Measurements from ENCODE around the gene DUSP9. TPM values are rescaled to one million over a fixed set of nuclear protein-coding genes. Genes with fewer than 3 reads are reported as not detected.
"Not testable (repeated sequence)": the region's sequence is repeated elsewhere in the genome, so short reads cannot be mapped to it uniquely, and the experiment has no call there.

The DUSP9 gene
- total RNA-seq, 2 experiments from 2014 or later = 0.09 TPM; not detected in 1

DNA sequence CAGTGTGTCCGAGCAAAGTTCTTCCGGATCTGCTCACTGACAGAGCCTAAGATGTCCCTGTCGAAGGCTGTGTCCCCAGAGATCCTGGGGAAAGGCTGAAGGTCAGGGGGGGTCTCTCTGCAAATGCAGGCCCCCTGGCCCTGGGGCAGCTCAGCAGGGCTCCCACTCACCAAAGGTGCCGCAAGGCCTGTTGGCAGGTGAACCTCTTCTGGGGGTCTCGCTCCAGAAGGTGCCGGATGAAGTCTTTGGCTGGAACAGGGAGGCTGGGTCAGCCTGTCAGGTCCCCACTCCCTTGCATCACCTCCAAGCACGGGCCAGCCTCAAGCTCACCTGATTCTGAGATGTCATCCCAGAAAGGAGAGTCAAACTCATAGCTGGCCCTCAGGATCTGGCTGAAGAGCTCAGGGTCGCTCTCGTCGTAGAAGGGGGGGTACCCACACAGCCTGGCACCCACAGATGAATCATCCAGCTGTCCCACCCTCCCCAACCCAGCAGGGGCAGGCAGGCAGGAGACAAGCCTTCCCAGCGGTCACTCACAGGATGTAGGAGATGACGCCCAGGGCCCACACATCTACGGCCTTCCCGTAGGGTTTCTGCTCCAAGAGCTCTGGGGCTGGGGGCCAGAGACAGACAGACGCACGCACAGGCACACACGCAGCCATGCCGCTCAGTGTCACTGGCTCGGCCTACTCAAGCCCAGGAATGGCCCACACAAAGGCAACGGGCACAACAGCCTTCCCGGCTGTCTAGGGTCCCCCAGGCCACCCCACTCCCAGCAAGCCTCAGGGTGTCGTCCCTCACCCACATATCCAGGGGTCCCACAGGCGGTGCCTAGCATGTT, 24.0 kb downstream of the DUSP9 start:
- CTCF ChIA-PET = interaction anchor here (0.6 to 10.3 kb wide), 3 partner anchors 13 to 132 kb away, joined by 3 to 96 read pairs (median 6); no protein-coding TSS in a partner anchor
- peaks cover 5% of the 10 kb centered on the region for H3K4me1 Mint-ChIP-seq

DNA sequence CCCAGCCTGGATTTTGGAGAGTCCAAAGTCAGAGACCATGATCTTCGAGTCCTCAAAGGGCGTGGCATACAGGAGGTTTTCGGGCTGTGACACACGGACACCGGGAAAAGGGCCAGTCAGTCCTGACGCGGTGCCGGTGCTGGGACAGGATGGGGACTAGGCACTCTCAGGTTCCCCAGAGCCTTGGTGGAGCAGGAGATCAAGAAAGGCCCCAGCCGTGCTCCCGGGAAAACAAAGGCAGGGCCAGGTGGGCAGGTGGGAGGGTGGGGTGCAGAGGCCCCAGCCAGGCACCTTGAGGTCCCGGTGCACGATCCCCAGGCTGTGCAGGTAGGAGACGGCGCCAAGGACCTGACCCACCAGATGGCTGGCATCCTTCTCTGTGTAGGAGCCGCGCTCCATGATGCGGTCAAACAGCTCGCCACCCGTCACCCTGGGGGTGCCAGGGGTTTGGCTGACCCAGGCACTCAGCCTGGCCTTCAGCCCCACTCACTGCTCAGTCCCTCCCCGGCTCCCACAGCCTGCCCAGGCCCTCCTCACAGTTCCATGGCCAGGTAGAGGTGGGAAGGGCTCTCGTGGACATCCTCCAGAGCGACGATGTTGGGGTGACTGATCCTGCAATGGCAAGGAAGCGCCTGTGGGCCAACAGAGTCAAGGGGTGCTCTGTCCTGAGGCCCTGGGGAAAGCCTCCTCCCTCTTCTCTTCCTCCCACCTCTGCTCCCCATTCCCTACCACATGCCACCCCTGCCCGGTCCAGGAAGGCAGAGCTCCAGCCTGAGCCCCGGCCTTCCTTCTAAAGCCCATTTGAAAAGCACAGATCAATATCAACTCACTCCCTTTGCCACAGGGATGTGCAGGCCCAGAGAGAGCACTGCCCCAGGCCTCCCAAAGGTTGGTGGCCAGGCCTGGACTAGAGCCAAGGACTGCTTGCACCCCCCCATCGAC, 24.9 kb downstream of the DUSP9 start:
- no peak overlapping the region for H3K4me3 Mint-ChIP-seq
- peaks cover 5% of the 10 kb centered on the region for H3K4me1 Mint-ChIP-seq
- H3K27ac Mint-ChIP-seq = no peak overlapping the region
- peaks cover 27% of the 10 kb centered on the region for H3K27me3 Mint-ChIP-seq
- no peaks in the 10 kb centered on the region for H3K9me3 Mint-ChIP-seq (ENCODE audit: low read depth)
- no peak for DNase-seq
- no peaks in the 10 kb centered on the region for H3K36me3 Mint-ChIP-seq
- CTCF ChIA-PET = interaction anchor here (0.6 kb wide), 1 partner anchor 12 kb away, joined by 3 read pairs; no protein-coding TSS in a partner anchor
- ATAC-seq = no peak

More for the DNA sequence above, 24.0 kb downstream of the DUSP9 start:
- Mint-ChIP-seq H3K27ac (no peak overlapping the region), H3K27me3 (peaks cover 23% of the 10 kb centered on the region), H3K9me3 (ENCODE audit: low read depth) (no peaks in the 10 kb centered on the region), H3K36me3 (no peaks in the 10 kb centered on the region), H3K4me3 (no peak overlapping the region)
- no peak for ATAC-seq
- no peak for DNase-seq

DNA sequence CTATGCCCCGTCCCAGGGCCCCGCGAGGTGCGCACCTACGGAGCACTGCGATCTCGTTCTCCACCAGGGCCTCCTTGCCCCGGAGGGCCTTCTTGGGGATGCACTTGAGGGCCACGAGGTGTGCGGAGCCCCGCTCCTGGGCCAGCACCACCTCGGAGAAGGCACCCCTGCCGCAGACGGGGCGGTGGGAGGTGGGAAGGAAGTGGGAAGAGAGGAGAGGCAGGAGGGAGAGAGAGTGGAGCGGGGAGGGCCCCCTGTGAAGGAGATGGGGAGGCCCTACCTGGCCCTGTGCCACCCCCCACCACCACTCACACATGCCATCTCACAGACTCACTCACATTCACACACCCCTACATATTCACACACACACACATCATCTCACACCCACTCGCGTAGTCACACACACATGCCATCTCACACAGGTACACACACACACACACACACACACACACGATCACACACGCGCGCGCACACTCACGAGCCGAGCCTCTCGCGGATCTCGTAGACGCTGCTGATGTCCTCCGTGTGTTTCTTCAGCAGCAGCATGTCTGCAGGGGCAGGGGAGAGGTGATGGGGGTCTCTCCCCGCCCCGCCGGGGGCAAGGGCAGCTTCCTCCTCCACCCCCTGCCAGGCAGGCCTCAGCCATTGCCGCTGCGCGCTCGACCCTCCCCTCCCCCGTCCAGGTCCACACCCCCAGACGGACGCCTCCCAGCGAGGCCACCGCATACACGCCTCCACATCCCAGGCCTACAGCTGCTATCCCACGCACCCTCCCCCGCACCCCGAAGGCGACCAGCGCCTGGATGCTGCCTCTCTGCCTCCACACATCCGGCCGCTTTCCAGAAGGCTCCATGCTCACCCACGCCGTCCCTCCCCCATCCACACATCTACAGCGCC, 25.8 kb downstream of the DUSP9 start:
- H3K9me3 Mint-ChIP-seq (ENCODE audit: low read depth) = no peaks in the 10 kb centered on the region
- H3K4me1 Mint-ChIP-seq = peaks cover 3% of the 10 kb centered on the region
- H3K4me3 Mint-ChIP-seq = no peak overlapping the region
- no peak for DNase-seq
- peaks cover 29% of the 10 kb centered on the region for H3K27me3 Mint-ChIP-seq
- H3K36me3 Mint-ChIP-seq = no peaks in the 10 kb centered on the region
- CTCF ChIA-PET = no interaction called here
- no peak overlapping the region for H3K27ac Mint-ChIP-seq
- no peak for ATAC-seq

DNA sequence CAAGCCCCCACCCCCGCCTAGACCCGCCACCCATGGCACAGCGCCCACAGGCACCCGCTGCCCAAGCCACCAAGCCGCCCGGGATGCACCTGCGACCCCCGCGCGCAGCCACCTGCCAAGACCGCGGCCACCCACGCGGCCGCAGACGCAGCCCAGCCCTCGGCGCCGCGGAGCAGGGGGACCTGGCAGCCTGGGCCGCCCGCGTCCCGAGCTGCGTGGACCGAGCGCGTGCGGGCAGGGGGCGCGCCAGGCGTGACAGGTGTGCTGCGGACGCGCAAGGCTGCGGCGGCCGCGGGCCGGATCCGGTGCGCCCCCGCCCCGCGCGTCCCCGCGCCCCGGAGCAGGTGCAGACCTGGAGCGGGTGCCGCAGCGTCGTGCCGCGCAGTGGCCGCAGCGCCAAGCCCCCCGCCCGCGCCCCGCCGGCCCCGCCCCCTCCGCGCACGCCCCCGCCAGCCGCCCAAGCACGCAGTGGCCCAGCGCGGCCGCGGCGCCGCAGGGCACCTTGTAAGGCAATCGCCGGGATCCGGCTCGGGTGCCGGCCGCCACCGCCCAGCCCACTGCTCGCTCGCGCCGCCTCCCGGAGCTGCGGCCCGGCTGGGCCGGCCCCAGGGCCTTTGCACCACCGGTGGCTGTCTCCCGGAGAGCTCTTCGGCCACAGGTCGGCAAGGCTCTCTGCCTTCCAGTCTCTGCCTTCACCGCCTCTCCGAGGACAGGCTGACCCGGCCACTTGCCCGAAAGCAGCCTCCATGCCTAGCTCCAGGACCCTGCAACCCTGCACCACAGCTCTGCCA, 26.6 kb downstream of the DUSP9 start, which contains the start of gene PNCK:
Gene PNCK (minus strand): TSS at position 386 of the 791 bp plus-strand sequence. CDS start 737 bp downstream, outside the sequence.
- Mint-ChIP-seq H3K36me3 (no peaks in the 10 kb centered on the region), H3K27ac (no peak within 1 kb of the TSS), H3K27me3 (peaks cover 29% of the 10 kb centered on the region)

DNA sequence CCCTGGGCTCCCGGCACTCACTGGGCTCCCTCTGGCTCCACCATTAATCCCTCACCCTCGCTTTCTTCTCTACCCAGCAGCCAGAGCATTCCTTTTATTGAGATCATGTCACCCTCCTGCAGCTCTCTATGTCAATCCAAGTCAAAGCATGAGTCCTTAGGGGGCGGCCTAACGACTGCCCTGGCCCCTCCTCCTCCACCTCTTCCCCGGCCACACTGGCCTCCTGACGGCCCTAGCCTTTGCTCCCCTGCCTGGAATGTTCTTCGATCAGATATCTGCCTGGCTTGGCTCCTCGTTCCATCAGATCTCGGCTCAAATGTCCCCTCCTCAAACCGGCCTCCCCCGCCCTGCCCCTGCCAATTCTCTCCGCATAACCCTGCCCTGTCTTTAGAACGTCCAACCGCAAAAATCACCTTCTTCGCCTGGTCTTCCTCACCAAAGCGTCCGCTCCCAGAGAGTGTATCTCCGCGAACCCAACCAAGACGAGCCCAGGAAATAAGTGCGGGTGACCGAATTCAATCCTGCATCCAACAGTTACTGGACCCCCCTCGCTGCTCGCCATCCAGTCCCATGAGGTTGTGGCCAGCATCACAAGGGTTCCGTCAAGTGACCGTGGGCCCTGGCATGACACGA, 27.3 kb downstream of the DUSP9 start:
- CTCF ChIA-PET = no interaction called here
- Mint-ChIP-seq H3K36me3 (no peaks in the 10 kb centered on the region), H3K4me1 (no peaks in the 10 kb centered on the region), H3K4me3 (no peak overlapping the region), H3K27ac (no peak overlapping the region), H3K27me3 (peaks cover 29% of the 10 kb centered on the region), H3K9me3 (ENCODE audit: low read depth) (no peaks in the 10 kb centered on the region)
- ATAC-seq (no peak), DNase-seq (no peak)

More for the DNA sequence above, 26.6 kb downstream of the DUSP9 start, which contains the start of gene PNCK:
- no peaks in the 10 kb centered on the region for H3K9me3 Mint-ChIP-seq (ENCODE audit: low read depth)
- CTCF ChIA-PET = no interaction called here
- ATAC-seq = no peak
- H3K4me3 Mint-ChIP-seq = no peak within 1 kb of the TSS
- DNase-seq = no peak
- H3K4me1 Mint-ChIP-seq = no peaks in the 10 kb centered on the region

DNA sequence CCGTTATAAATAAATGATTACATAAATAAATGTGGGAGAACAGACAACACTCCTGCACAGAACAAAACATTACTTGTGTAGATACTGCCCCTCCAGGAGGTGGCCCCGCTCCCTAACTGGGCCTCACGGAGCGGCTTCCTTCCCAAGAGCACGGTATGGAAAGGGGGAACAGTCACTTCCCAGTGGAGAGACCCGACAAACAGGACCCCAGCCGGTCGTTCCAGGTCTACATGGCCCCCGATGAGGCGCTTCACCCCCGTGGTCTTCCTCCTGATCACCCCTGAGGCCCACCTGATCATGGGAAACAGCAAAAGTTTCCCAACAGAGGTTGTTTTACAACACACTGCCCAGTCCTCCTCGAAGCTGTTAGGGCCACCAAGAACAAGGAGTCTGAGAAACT, 34.2 kb downstream of the DUSP9 start:
- ATAC-seq (no peak), DNase-seq (no peak)
- CTCF ChIA-PET = interaction anchor here (0.6 kb wide), 1 partner anchor 13 kb away, joined by 3 read pairs; no protein-coding TSS in a partner anchor
- no peak overlapping the region for H3K4me3 Mint-ChIP-seq
- H3K36me3 Mint-ChIP-seq = no peaks in the 10 kb centered on the region
- H3K4me1 Mint-ChIP-seq = no peaks in the 10 kb centered on the region
- no peak overlapping the region for H3K27ac Mint-ChIP-seq
- H3K9me3 Mint-ChIP-seq (ENCODE audit: low read depth) = no peaks in the 10 kb centered on the region
- peaks cover 14% of the 10 kb centered on the region for H3K27me3 Mint-ChIP-seq

DNA sequence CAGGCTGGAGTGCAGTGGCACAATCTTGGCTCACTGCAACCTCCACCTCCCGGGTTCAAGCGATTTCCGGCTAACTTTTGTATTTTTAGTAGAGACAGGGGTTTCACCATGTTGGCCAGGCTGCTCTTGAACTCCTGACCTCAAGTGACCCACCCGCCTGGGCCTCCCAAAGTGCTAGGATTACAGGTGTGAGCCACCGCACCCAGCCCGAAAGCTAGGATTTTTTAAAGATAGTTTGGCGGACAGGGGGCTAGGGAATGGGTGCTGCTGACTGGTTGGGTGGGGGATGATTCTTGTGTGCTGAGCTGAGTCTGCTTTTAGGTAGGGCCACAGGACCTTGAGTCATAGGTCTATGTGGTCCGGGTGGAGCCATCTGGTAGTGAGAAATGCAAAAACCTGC, 36.5 kb downstream of the DUSP9 start:
- not testable (repeated sequence) for ATAC-seq; H3K4me3 Mint-ChIP-seq; H3K9me3 Mint-ChIP-seq (ENCODE audit: low read depth); H3K36me3 Mint-ChIP-seq; H3K4me1 Mint-ChIP-seq; DNase-seq; H3K27ac Mint-ChIP-seq
- H3K27me3 Mint-ChIP-seq = peaks cover 16% of the 10 kb centered on the region
- CTCF ChIA-PET = interaction anchor here (0.8 kb wide), 1 partner anchor 12 kb away, joined by 3 read pairs; no protein-coding TSS in a partner anchor

DNA sequence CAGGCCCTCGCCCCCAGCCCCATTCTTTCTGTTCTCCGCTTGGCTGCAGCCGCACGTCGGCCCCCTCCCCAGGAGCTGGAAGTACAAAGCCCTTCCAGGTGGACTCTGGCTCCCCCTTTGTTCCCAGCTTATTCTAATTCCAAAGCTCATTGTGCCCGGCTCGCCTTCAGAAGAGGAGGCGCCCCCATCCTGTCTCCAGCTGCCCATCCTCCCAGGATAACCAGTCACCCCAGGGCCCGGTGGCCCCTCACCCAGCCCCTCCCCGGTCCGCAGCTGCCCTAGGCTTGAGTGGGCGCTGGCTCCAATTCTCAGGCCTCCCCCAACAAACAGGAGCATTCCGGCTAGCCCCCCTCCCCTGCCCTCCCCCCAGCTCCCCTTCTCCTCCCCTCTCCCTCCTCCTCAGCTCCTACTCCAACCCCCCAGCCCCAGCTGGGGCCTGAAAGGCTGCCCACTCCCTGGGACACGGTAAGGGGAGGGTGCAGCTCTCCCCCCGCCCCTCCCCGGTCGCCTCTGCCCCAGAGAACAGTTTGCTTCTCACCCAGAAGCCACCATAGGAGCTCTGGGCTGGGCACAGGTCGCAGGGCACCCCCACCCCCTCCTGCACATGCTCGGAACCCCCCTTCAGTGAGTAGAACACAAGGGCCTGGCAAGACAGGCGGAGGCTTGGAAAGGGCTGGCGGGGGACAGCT, 37.6 kb downstream of the DUSP9 start:
- Mint-ChIP-seq H3K27me3 (peaks cover 16% of the 10 kb centered on the region), H3K27ac (no peak overlapping the region), H3K36me3 (no peaks in the 10 kb centered on the region), H3K4me3 (no peak overlapping the region), H3K9me3 (ENCODE audit: low read depth) (no peaks in the 10 kb centered on the region), H3K4me1 (no peaks in the 10 kb centered on the region)
- ATAC-seq = no peak
- CTCF ChIA-PET = interaction anchor here (0.7 to 2.8 kb wide), 5 partner anchors 13 to 145 kb away, joined by 3 to 8 read pairs (median 4); no protein-coding TSS in a partner anchor
- no peak for DNase-seq

DNA sequence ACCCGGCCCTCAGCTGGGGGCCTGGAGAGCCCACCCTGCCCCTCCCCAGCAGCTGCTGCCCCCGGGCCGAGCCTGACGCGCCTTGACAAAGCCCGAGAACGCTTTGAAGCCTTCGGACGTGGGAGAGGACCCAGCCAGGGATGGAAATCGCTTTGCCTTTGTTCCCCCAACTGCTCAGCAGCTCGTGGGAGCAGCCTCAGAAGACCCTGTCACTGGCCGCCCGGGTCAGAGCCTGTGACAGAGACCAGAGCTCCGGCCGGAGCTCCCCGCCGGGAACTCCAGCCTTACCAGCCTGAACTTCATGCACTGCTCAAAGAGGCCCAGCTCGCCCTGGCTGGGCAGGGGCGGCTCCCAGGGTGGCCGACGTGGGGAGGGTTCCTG, 38.1 kb downstream of the DUSP9 start:
- no peaks in the 10 kb centered on the region for H3K9me3 Mint-ChIP-seq (ENCODE audit: low read depth)
- peaks cover 17% of the 10 kb centered on the region for H3K27me3 Mint-ChIP-seq
- H3K4me3 Mint-ChIP-seq = no peak overlapping the region
- H3K36me3 Mint-ChIP-seq = no peaks in the 10 kb centered on the region
- no peak overlapping the region for H3K27ac Mint-ChIP-seq
- DNase-seq (no peak), ATAC-seq (no peak)
- H3K4me1 Mint-ChIP-seq = no peaks in the 10 kb centered on the region
- CTCF ChIA-PET = interaction anchor here (2.8 kb wide), 1 partner anchor 17 kb away, joined by 8 read pairs; no protein-coding TSS in a partner anchor

DNA sequence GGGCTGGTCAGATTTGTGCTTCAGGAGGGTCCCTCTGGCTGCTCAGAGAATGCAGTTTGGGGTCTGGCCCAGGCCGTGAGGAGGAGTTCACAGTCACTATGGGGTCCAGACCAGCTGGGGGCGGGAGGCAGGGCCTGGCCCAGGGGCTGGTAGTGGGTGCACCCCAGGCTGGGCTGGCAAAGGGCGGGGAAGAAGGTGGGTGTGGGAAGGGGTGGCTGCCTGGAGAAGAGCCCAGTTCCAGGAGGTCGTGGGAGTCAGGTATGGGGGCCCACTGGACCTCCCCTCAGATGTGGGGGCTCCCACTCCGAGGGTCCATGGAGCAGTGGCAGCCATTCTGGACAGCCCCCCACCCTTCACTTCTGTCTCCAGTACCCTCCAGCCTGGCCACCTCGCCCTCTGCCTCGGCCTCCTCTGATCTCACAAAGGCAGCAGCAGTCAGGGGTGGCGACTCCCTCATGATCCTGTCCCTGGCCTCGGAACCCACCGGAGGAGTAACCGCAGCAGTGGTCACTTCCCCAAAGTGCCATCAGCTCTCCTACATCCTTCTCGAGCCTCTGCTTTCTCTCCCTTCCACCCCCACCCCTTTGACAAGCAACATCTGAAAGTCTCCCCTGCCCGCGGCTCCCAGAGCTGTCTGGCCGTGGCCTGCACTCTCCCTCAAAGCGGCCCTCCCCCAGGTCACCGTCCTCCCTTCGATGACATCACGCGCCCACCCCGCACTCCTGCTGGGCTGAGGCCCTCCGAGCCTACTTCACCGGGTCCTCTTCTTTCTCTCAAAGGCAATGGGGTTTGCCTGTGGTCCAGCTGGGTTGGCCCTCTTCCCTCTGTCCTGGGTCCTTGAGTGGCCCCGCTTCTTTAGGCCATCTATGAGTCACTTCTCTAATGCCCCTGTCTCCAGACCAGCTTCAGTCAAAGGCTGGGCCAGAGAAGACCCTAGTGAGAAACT, 39.0 kb downstream of the DUSP9 start:
- H3K4me3 Mint-ChIP-seq = no peak overlapping the region
- H3K27ac Mint-ChIP-seq = no peak overlapping the region
- CTCF ChIA-PET = interaction anchor here (1.3 to 2.8 kb wide), 2 partner anchors 18 to 23 kb away, joined by 3 to 8 read pairs; no protein-coding TSS in a partner anchor
- no peaks in the 10 kb centered on the region for H3K36me3 Mint-ChIP-seq
- peaks cover 15% of the 10 kb centered on the region for H3K27me3 Mint-ChIP-seq
- no peak for ATAC-seq
- no peaks in the 10 kb centered on the region for H3K4me1 Mint-ChIP-seq
- DNase-seq = no peak
- H3K9me3 Mint-ChIP-seq (ENCODE audit: low read depth) = no peaks in the 10 kb centered on the region
